ENCODE data around the gene KIF26A. TPM values are rescaled to one million over a fixed set of nuclear protein-coding genes. Genes with fewer than 3 reads are reported as not detected.

The KIF26A gene
- total RNA-seq, 1 experiment from 2014 or later, result 5.5 TPM

GRCh38 chr14:104114421-104115130, 23.8 kb upstream of the KIF26A start:
- no peak for DNase-seq
- no peaks in the 10 kb centered on the region for H3K9me3 ChIP-seq
- intact Hi-C loops (cut with micrococcal nuclease; ENCODE audit: unreplicated experiment), result no loop called here
- Mint-ChIP-seq H3K27ac (ENCODE audit: unreplicated experiment) (no peak overlapping the region), H3K36me3 (ENCODE audit: insufficient read depth, unreplicated experiment) (peaks cover 4% of the 10 kb centered on the region), H3K9me3 (ENCODE audit: unreplicated experiment) (no peaks in the 10 kb centered on the region), H3K4me1 (ENCODE audit: low read depth, unreplicated experiment) (no peaks in the 10 kb centered on the region), H3K27me3 (ENCODE audit: insufficient read depth, unreplicated experiment) (no peaks in the 10 kb centered on the region), H3K4me3 (ENCODE audit: unreplicated experiment) (no peak overlapping the region)
- H3K4me1 ChIP-seq, result peaks cover 13% of the 10 kb centered on the region
- H3K36me3 ChIP-seq (ENCODE audit: control insufficient read depth, insufficient read depth, low read length), result no peaks in the 10 kb centered on the region
- H3K4me3 ChIP-seq (ENCODE audit: low read depth, low read length), result no peak overlapping the region
- ChIA-PET POLR2A (no interaction called here), CTCF (no interaction called here)
- no peaks in the 10 kb centered on the region for H3K27me3 ChIP-seq (replicated peaks; ENCODE audit: control insufficient read depth, insufficient read depth, low read length)
- TF ChIP-seq CTCF (IDR thresholded peaks at IDR 0.05; ENCODE audit: insufficient read depth in 1 of 2, low read depth in 1 of 2, low read length in 1 of 2, severe bottlenecking in 1 of 2, unreplicated experiment in 1 of 2), result no peak
- BruUV-seq (replicated peaks), result no TSS peak

GRCh38 chr14:104115131-104115600, 23.2 kb upstream of the KIF26A start:
- no peak overlapping the region for H3K4me3 ChIP-seq (ENCODE audit: low read depth, low read length)
- no peaks in the 10 kb centered on the region for H3K27me3 ChIP-seq (replicated peaks; ENCODE audit: control insufficient read depth, insufficient read depth, low read length)
- H3K27ac Mint-ChIP-seq (ENCODE audit: unreplicated experiment), result peak overlapping the region; percentile 50
- no peaks in the 10 kb centered on the region for H3K9me3 Mint-ChIP-seq (ENCODE audit: unreplicated experiment)
- CTCF ChIA-PET, result interaction anchor here (3.1 kb wide), 1 partner anchor 37 kb away, joined by 9 read pairs; no protein-coding TSS in a partner anchor
- H3K27me3 Mint-ChIP-seq (ENCODE audit: insufficient read depth, unreplicated experiment), result no peaks in the 10 kb centered on the region
- H3K4me1 ChIP-seq, result peaks cover 13% of the 10 kb centered on the region
- BruUV-seq (replicated peaks), result no TSS peak
- intact Hi-C loops (cut with micrococcal nuclease; ENCODE audit: unreplicated experiment), result no loop called here
- peaks cover 3% of the 10 kb centered on the region for H3K36me3 Mint-ChIP-seq (ENCODE audit: insufficient read depth, unreplicated experiment)
- no peaks in the 10 kb centered on the region for H3K36me3 ChIP-seq (ENCODE audit: control insufficient read depth, insufficient read depth, low read length)
- peak overlapping the region; percentile 74 for H3K4me3 Mint-ChIP-seq (ENCODE audit: unreplicated experiment)
- no peak for TF ChIP-seq CTCF (IDR thresholded peaks at IDR 0.05; ENCODE audit: insufficient read depth in 1 of 2, low read depth in 1 of 2, low read length in 1 of 2, severe bottlenecking in 1 of 2, unreplicated experiment in 1 of 2)
- no peaks in the 10 kb centered on the region for H3K4me1 Mint-ChIP-seq (ENCODE audit: low read depth, unreplicated experiment)
- no peaks in the 10 kb centered on the region for H3K9me3 ChIP-seq
- no peak for DNase-seq
- POLR2A ChIA-PET, result no interaction called here

GRCh38 chr14:104115691-104116287, 22.6 kb upstream of the KIF26A start:
- Histone ChIP-seq H3K36me3 (ENCODE audit: control insufficient read depth, insufficient read depth, low read length) (no peaks in the 10 kb centered on the region), H3K4me1 (peaks cover 13% of the 10 kb centered on the region), H3K4me3 (ENCODE audit: low read depth, low read length) (peak overlapping the region; percentile 56), H3K27me3 (replicated peaks; ENCODE audit: control insufficient read depth, insufficient read depth, low read length) (no peaks in the 10 kb centered on the region), H3K9me3 (no peaks in the 10 kb centered on the region)
- BruUV-seq (replicated peaks), result no TSS peak
- no peak for DNase-seq
- H3K4me3 Mint-ChIP-seq (ENCODE audit: unreplicated experiment), result peak overlapping the region; percentile 74
- H3K36me3 Mint-ChIP-seq (ENCODE audit: insufficient read depth, unreplicated experiment), result no peaks in the 10 kb centered on the region
- H3K27ac Mint-ChIP-seq (ENCODE audit: unreplicated experiment), result peak overlapping the region; percentile 50
- no peaks in the 10 kb centered on the region for H3K9me3 Mint-ChIP-seq (ENCODE audit: unreplicated experiment)
- POLR2A ChIA-PET, result no interaction called here
- intact Hi-C loops (cut with micrococcal nuclease; ENCODE audit: unreplicated experiment), result no loop called here
- CTCF ChIA-PET, result interaction anchor here (3.1 kb wide), 1 partner anchor 38 kb away, joined by 9 read pairs; no protein-coding TSS in a partner anchor
- no peaks in the 10 kb centered on the region for H3K4me1 Mint-ChIP-seq (ENCODE audit: low read depth, unreplicated experiment)
- no peak for TF ChIP-seq CTCF (IDR thresholded peaks at IDR 0.05; ENCODE audit: insufficient read depth in 1 of 2, low read depth in 1 of 2, low read length in 1 of 2, severe bottlenecking in 1 of 2, unreplicated experiment in 1 of 2)
- no peaks in the 10 kb centered on the region for H3K27me3 Mint-ChIP-seq (ENCODE audit: insufficient read depth, unreplicated experiment)
